ENCODE measurements around the gene AP4B1.
"Not testable (repeated sequence)": the region's sequence is repeated elsewhere in the genome, so short reads cannot be mapped to it uniquely, and the experiment has no call there.

AP4B1 gene

DNA sequence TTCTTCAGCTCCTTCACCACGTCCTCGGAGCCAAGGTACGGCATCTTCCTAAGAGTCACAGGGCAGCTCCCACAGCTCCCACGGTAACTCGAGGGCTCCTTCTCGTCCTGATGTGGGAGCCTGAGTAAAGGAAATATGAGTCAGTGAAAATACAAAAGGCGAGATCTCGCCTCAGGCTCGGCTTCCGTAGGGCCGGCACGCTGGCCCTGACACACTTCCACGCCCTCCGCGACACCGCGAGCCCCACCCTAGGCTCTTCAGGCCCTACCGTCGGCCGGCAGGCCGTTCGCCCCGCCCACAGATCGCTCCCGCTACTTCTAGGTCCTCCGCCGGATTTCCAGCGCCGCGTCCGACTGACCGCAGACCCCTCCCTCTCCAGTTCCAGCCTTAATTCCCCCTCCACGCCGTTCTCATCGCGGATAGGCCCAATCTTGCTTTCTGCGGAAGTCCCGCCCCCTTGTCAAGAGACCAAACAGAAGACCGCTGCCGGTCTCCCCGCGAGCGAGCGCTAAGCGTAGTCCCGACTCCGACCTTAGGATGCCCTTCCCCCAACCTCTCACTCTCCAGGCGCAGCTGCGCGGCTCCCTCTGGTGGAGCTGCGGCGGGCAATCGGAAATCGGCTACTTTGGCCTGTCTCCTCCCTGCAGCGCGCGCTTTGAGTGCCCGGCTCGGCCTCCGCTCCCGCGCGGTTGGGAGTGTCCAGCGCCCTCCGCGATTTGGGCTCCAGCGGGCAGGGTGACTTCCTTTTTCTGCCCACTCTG, at the start of gene AP4B1, which contains the start of gene DCLRE1B:
Gene AP4B1, minus strand, starts transcription at position 126 of the 761 bp plus-strand sequence. Its CDS starts 82 bp downstream, at position 44.
Gene DCLRE1B, plus strand, starts transcription at position 653 of the 761 bp plus-strand sequence. CDS start 261 bp downstream, outside the sequence.
- DNase-seq, result peak; percentile 77 to 99 (median 98)

DNA sequence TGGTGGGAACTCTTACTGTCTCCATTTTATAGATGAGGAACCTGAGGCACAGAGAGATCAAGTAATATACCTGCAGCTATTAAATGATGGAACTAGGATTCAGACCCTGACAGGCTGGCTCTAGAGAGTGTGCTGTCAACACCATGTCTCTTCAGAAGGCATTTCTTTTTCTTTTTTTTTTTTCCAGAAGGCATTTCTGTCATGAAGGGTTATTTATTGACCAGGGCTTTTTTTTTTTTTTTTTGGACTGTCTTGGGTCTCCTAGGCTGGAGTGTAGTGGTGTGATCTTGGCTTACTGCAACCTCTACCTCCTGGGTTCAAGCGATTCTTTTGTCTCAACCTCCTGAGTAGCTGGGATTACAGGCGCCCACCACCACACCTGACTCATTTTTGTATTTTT, 47.1 kb upstream of the AP4B1 start:
- no peak for DNase-seq

DNA sequence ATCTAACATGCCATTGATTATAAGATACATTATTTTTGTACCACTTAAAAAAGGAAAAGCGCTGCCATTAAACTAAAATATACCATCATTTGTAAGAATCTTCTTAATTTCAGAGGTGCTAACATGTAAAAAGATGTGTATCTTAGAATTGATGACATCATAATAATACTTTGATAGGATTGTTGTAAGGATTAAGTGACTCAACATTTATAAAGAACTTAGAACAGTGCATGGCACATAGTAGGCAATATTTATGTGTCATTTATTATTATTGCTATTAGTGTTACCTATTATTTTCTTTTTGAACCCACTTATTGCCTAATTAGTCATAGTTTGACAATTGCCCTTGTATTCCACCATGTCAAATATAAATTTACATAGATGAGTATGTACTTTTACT, 46.3 kb upstream of the AP4B1 start:
- no peak for DNase-seq

DNA sequence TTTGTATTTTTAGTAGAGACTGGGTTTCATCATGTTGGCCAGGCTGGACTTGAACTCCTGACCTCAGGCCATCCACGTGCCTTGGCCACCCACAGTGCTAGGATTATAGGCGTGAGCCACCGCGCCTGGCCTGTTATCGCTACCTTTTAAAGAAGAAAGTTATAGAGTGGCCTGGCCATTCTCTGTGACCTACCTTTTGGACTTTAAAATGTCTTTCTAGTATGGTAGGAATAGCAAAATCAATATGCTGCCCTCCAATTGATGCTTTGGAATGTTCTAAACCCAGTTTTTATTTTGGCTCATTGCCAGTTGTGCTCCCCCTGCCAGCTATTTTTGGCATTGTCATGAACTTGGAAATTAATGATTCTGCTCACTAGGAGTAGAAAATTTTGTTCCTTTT, 44.4 kb upstream of the AP4B1 start:
- no peak for DNase-seq

DNA sequence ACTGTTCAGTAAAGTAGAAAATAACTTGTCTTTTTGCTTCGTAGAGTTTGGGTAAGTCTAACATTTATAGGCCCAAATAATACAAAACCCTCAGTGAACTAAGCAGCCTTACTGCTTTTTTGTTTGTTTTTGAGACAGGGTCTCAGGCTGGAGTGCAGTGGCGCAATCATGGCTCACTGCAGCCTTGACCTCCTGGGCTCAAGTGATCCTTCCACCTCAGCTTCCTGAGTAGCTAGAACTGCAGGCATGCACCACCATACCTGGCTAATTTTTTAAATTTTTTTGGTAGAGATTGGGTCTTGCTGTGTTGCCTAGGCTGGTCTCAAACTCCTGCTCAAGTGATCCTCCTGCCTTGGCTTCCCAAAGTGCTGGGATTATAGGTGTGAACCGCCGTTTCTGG, 43.6 kb upstream of the AP4B1 start:
- not testable (repeated sequence) for DNase-seq

DNA sequence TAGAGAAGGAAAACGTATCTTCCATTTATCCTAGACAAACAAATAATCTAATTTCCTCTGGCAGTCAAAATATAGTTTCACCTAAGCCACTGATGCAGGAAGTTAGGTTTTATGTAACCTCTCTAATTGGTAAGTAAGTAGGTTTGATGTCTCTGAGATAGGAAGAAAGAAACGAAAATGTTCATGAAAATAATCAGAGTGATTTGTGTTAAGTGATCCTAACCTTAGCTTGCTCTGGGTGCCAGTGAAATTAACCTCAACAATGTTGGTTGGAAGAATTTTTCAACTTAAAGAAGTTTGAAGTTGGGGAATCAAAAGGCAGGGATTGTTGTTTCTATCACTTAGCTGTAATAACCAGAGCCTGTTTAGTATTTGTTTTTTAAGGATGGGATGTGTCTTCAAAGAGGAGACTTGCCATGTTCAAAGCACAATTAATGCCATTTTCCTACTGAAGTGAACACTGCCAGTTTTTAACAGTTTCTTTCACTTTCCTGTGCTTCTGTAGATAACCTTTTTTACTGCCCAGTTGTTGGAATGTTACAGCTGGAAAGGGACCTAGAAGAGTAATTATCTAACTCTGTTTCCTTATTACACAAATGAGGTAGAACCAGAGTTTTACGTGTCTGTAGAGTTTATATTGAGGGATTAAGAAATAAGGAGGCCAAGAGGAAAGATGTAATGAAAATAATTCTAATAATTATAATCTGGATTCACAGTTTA, 42.9 kb upstream of the AP4B1 start:
- DNase-seq, result no peak

DNA sequence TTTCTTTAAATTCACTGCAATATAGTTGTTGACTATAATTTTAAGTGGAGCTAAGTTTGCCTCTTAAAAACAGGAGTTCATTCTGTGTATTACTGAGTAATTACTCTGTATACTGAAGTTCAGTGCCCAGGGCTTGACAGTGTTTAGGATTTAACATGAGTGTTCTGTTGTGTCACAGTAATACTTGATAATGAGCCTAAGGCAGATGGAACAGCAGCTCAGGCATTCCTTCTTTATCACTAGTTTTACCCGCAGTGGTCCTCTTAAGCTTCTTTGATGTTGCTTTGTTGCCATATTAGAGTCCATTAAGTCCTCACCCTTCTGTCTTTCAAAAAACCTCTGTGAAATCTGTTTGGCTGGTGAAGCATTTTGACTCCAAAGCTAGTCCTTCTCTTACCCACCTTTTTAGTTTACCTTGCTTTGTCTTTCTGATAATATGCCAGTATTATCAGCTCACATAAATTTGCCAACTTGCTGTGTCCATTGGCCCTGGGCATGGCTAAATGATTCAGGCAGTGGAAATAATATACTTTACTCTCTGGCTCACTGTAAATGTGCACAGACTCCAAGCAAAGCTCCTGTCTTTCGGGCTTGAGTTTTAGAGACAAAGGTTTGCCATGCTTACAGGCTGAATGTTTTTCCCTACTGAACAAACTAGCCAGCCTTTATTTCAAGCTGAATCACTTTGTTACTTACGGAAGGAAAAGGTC, 42.2 kb upstream of the AP4B1 start:
- DNase-seq, result no peak

DNA sequence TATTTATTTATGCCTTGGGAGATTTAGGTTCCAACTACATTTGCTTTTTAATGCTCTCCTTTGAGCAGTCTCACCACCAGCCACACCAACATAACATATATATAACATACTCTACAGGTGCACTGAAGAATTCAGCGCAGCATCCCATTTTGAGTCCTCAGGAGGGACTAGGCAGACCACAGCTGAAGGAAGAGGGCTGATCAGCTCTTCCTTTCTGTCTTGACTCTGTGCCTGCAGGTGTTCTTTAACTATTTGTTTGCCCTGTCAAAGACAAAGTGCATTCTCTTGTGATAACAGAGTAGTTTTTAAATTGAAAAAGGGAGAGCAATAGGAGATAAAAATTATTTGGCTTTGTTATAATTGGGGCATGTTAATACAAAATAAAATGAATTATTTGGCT, 41.5 kb upstream of the AP4B1 start:
- no peak for DNase-seq

DNA sequence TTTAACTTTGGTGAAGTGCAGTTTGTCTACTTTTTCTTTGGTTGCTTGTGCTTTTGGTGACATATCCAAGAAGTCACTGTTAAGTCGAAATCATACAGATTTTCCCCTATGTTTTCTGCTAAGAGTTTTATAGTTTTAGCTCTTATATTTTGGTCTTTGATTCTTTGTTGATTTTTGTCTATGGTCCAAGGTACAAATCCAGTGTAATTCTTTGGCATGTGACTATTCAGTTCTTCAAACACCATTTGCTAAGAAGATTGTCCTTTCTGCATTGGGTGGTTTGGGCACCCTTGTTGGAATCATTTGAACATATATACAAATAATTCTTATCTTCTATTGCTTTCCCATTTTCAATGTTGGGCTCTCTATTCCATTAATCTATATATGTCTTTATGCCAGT, 40.7 kb upstream of the AP4B1 start:
- no peak for DNase-seq

DNA sequence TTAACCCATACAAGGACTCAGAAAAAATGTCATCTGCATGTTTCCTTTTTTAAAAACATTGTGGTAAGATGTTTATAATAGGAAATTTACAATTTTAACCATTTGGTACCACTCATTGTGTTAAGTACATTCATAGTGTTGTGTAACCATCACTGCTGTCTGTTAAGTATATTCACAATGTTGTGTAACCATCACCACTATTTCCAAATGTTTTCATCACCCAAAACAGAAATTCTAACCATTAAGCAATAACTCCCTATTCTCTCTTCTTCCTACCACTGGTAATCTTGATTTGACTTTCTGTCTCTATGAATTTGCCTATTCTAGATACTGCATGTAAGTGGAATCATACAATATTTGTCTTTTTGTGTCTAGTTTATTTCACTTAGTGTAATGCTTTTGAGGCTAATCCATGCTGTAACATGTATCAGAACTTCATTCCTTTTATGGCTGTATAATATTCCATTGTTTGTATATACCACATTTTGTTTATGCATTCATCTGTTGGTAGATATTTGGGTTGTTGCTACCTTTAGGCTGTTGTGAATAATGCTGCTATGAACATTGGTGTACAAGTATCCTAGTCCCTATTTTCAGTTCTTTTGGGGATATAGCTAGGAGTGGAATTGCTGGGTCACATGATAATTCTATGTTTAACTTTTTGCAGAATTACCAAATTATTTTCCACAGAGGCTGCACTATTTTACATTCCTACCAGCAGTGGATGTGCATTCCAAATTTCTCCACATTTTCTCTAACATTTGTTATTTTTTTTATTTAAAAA, 38.6 kb upstream of the AP4B1 start:
- no peak for DNase-seq

DNA sequence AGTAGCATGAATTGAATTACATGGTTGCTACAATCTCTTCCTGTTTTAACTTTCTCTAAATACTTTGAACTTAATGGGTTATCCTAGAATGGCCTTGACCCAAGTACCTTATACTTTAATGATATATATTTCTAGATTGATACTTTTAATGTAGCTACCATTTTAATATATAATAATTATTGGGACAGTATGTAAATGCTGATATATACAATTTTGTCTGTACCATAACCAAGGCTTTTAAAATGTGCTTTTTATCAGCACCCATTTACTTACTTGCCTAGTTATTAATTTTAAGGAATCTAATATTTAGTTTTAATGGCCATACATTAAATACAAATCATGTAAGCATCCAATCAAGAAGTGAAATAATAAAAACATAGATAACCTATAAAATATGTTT, 37.9 kb upstream of the AP4B1 start:
- no peak for DNase-seq

DNA sequence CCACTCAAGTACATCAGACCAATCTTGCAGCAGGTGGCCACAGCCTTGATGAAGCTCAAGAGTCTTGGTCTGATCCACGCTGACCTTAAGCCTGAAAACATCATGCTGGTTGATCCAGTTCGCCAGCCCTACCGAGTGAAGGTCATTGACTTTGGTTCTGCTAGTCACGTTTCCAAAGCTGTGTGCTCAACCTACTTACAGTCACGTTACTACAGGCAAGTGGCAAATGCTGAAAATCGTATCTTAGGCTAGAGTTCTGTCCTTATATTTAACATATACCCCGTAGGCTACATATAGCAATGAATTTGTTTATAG, 36.6 kb upstream of the AP4B1 start:
- DNase-seq, result no peak

DNA sequence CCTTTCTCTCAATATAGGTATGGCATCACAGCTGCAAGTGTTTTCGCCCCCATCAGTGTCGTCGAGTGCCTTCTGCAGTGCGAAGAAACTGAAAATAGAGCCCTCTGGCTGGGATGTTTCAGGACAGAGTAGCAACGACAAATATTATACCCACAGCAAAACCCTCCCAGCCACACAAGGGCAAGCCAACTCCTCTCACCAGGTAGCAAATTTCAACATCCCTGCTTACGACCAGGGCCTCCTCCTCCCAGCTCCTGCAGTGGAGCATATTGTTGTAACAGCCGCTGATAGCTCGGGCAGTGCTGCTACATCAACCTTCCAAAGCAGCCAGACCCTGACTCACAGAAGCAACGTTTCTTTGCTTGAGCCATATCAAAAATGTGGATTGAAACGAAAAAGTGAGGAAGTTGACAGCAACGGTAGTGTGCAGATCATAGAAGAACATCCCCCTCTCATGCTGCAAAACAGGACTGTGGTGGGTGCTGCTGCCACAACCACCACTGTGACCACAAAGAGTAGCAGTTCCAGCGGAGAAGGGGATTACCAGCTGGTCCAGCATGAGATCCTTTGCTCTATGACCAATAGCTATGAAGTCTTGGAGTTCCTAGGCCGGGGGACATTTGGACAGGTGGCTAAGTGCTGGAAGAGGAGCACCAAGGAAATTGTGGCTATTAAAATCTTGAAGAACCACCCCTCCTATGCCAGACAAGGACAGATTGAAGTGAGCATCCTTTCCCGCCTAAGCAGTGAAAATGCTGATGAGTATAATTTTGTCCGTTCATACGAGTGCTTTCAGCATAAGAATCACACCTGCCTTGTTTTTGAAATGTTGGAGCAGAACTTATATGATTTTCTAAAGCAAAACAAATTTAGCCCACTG, 36.0 kb upstream of the AP4B1 start:
- DNase-seq, result no peak

DNA sequence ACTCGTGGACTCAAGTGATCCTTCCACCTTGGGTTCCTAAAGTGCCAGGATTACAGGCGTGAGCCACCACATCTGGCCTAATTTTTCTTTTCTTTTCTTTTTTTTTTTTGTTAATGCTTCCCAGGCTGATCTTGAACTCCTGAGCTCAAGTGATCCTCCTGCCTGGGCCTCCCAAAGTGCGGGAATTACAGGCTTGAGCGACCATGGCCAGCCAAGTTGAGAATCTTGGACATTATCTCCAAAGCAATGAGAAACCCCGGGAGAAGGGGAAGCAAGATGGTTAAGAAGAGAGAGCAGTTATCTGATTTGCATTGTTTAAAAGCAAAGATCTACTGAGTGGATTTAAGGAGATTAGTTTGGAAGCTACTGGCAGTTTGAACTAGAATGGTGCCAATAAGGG, 33.6 kb upstream of the AP4B1 start:
- DNase-seq, result no peak

DNA sequence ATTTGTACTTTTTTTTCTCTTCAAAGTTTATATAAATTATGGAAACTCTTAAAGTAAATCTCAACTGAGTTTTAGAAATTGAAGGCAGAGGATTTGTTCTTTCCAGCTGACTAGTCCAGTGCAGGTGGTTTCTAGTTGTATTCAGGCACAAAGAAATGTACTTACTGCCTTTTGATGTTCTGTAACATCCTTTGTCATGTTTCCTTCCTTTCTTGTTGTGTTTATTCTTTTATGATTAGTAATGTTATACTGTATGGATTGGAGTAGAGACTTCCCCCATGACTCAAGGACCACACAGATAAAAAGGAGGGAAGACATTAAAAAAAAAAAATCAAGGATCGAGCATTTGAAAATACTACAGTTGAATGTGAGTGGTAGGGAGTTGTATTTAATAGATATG, 32.5 kb upstream of the AP4B1 start:
- no peak for DNase-seq

DNA sequence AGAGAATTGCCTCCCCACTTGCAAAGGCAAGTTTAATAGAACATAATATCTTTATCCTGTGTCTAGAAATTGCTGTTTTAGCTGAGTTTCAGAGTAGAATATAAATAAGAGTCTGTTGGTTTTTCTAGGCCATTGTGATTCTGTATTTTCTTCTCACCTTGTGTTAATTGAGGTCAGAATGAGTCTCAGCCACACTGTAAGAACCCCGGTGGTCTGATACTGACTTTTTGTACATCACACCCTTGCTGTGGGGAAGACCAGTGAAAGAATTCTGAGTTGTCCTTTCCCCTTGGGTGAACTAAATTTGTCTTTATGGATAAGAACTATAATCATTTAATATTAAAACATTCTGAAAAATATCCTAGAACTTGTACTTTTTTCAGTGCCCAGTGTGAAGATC, 31.4 kb upstream of the AP4B1 start:
- no peak for DNase-seq

DNA sequence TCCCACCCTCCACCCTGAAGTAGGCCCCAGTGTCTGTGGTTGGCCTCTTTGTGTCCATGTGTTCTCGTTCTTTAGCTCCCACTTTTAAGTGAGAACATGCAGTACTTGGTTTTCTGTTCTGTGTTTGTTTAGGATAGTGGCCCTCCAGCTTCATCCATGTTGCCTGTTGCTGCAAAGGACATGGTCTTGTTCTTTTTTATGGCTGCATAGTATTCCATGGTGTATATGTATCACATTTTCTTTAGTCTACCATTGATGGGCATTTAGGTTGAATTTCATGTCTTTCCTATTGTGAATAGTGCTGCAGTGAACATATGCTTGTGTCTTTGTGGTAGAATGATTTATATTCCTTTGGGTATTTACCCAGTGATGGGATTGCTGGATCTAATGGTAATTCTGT, 30.6 kb upstream of the AP4B1 start:
- no peak for DNase-seq

DNA sequence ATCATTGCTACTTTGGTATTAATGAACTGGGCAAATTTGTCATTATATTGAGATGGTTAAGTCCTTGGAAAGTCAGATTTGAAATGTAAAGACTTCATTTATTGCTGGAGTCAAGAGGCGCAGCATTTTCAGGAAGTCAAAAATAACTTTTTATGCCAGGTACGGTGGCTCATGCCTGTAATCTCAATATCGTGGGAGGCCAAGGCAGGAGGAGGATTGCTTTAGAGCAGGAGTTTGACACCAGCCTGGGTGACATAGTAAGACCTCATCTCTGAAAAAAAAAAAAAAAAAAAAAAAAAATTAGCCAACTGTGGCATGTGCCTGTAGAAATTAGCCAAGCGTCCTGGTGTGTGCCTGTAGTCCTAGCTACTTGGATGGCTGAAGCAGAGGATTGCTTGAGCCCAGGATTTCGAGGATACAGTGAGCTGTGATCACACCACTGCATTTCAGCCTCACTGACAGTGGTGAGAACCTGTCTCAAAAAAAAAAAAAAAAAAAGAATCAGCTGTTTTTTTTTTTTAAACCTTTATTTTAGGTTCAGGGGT, 30.0 kb upstream of the AP4B1 start:
- no peak for DNase-seq

DNA sequence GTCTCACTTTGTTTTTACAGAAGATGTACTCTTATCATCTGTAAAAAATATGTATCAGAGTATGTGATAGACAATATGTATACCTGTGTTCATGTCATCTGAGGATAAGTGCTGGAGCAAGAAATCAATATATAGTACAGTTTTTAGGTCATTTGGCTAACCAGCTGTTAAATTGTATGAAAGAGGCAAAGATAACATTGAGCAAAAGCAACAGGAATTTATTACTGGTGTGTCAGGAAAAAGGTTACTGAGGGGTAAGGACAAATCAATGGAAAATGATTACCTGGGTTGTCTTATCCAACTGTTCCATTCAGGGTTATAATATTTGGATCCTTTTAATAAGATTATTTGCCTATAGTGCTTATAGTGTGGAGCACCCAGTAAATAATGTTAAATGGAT, 29.4 kb upstream of the AP4B1 start:
- no peak for DNase-seq

DNA sequence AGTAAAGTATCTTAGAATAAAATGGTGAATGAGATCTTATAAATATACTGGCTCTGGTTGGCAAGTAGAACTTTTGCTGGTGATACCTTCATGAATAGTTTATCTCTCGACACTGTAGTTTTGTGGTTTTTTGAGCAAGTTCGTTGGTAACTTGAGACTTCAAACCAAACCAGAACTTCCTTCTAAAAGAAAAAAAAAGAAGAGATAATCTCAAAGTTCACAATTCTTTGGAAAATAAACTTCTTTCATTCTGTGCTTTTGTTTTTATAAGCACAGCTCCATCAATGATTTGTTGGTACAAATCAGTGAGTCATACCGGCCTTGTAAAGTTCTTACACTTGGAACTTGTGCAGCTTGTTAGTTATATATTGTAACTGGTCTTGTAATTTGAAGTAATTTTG, 26.9 kb upstream of the AP4B1 start:
- DNase-seq, result no peak

All from anterior cingulate cortex (tissue), 58 donors.